Parathyroid adenoma (tissue), 2 donors: ENCODE results near the gene CCDC149.

Experiments
- H2AFZ ChIP-seq: fragments of 300-600 bp; sonication (generic); one replicate; pipeline ENCODE4 v1.7.0; 2017; ENCODE audit warnings: antibody characterized with exemption, mild to moderate bottlenecking
- H3K27ac ChIP-seq: fragments of 300-600 bp; sonication (generic); one replicate; pipeline ENCODE4 v1.7.0; 2017
- H3K27me3 ChIP-seq: fragments of 300-600 bp; sonication (generic); one replicate; pipeline ENCODE4 v1.7.0; 2017; ENCODE audit warnings: low read length; ENCODE audit not compliant: control insufficient read depth, insufficient read depth
- H3K36me3 ChIP-seq: fragments of 300-600 bp; sonication (generic); one replicate; pipeline ENCODE4 v1.7.0; 2017; ENCODE audit warnings: low read length; ENCODE audit not compliant: control insufficient read depth, insufficient read depth
- H3K4me1 ChIP-seq: fragments of 300-600 bp; sonication (generic); one replicate; pipeline ENCODE4 v1.7.0; 2017; ENCODE audit warnings: control low read depth
- H3K4me2 ChIP-seq: fragments of 300-600 bp; sonication (generic); one replicate; pipeline ENCODE4 v1.7.0; 2017; ENCODE audit warnings: low read length
- H3K4me3 ChIP-seq: fragments of 300-600 bp; sonication (generic); one replicate; pipeline ENCODE4 v1.7.0; 2017; ENCODE audit warnings: low read depth, low read length
- H3K79me2 ChIP-seq: fragments of 300-600 bp; sonication (generic); one replicate; pipeline ENCODE4 v1.7.0; 2017; ENCODE audit warnings: control low read depth
- H3K9ac ChIP-seq: fragments of 300-600 bp; sonication (generic); one replicate; pipeline ENCODE4 v1.7.0; 2017; ENCODE audit warnings: mild to moderate bottlenecking
- H3K9me3 ChIP-seq: fragments of 300-600 bp; sonication (generic); one replicate; pipeline ENCODE4 v1.7.0; 2017; ENCODE audit warnings: low read length; ENCODE audit not compliant: control insufficient read depth
- TF ChIP-seq, protein P1 (sequence below): fragments of 300-600 bp; sonication (generic); IDR thresholded peaks from one replicate; pipeline ENCODE4 v1.7.0; 2017; ENCODE audit warnings: antibody characterized with exemption, mild to moderate bottlenecking
- donor health status: primary hyperparathyroidism.

Gene CCDC149

DNA sequence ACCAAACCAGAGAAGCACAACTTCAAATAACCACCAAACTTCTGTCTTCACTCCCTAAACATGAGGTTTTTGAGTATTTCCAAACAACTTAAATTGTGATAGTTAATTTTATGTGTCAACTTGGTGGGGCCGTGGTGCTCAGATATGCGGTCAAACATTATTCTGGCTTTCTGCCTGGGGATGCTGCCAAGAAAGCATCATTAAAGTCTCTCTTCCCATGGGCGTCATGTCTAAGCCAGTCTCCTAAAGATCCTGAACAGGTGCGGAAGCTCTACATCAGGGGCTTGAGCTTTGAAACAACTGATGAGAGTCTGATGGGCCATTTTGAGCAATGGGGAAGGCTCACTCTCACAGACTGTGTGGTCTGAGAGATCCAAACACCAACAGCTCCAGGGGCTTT is 141.6 kb downstream of the CCDC149 start:
- H2AFZ ChIP-seq, result no peak overlapping the region
- TF ChIP-seq, protein P1, sequence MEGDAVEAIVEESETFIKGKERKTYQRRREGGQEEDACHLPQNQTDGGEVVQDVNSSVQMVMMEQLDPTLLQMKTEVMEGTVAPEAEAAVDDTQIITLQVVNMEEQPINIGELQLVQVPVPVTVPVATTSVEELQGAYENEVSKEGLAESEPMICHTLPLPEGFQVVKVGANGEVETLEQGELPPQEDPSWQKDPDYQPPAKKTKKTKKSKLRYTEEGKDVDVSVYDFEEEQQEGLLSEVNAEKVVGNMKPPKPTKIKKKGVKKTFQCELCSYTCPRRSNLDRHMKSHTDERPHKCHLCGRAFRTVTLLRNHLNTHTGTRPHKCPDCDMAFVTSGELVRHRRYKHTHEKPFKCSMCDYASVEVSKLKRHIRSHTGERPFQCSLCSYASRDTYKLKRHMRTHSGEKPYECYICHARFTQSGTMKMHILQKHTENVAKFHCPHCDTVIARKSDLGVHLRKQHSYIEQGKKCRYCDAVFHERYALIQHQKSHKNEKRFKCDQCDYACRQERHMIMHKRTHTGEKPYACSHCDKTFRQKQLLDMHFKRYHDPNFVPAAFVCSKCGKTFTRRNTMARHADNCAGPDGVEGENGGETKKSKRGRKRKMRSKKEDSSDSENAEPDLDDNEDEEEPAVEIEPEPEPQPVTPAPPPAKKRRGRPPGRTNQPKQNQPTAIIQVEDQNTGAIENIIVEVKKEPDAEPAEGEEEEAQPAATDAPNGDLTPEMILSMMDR, result no peak
- H3K27ac ChIP-seq, result no peak overlapping the region
- H3K27me3 ChIP-seq, result no peaks in the 10 kb centered on the region
- H3K36me3 ChIP-seq, result no peaks in the 10 kb centered on the region
- H3K4me1 ChIP-seq, result no peaks in the 10 kb centered on the region
- no peak overlapping the region for H3K4me2 ChIP-seq
- no peak overlapping the region for H3K4me3 ChIP-seq
- H3K79me2 ChIP-seq, result no peaks in the 10 kb centered on the region
- H3K9me3 ChIP-seq, result no peaks in the 10 kb centered on the region
- H3K9ac ChIP-seq, result no peak overlapping the region

DNA sequence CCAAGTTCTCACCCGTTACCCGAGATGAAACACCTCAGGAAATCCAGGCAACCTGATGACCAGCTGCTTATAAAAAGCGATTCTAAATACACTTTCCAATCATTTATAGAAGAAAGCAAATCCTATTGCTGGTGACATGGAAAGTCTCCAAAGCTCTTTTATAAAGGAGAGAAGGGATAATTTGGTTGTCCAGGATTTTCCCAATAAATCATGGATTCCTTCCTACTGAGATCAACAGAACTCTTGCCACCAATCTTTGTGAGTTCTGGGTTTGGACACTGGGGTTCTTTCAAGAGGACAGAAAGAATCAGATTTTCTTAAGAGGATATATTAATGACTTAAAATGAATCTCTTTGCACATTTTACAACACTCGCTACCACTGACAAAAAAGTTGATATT is 142.2 kb downstream of the CCDC149 start:
- Histone ChIP-seq H3K4me3 (no peak overlapping the region), H3K4me2 (no peak overlapping the region), H3K79me2 (no peaks in the 10 kb centered on the region), H3K27me3 (no peaks in the 10 kb centered on the region), H3K27ac (no peak overlapping the region), H3K4me1 (no peaks in the 10 kb centered on the region), H3K36me3 (no peaks in the 10 kb centered on the region), H3K9me3 (no peaks in the 10 kb centered on the region), H3K9ac (no peak overlapping the region), H2AFZ (no peak overlapping the region)
- TF ChIP-seq, protein P1, result no peak

DNA sequence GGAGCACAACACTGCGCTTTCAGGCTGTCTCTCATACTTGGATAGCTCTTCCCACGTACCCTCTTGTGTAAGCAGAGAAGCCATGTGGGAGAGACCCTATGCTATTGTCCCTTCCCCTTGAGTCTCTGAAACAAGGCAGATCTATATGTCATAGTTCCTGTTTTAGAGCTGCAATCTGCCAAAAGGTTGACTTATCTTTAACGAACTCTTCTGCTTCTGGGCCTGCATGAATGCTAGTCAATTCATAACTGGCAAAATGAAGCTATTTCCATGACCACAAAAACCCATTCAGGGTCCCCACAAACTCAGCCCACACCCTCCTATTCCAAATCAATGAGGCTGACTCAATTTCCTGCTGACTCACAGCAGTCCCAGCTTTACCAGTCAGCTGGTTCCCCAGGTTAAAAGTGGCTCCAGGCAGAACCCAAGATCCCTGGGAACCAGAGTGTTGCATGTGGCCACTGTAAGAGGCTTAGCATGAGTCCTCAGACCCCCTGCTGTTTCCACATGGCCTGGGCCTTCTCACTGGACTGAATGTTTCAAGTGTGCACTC is 142.7 kb downstream of the CCDC149 start:
- H3K4me3 ChIP-seq, result no peak overlapping the region
- H3K9ac ChIP-seq, result no peak overlapping the region
- no peaks in the 10 kb centered on the region for H3K36me3 ChIP-seq
- H3K27me3 ChIP-seq, result no peaks in the 10 kb centered on the region
- TF ChIP-seq, protein P1, result no peak
- no peak overlapping the region for H3K4me2 ChIP-seq
- no peak overlapping the region for H2AFZ ChIP-seq
- no peak overlapping the region for H3K27ac ChIP-seq
- no peaks in the 10 kb centered on the region for H3K4me1 ChIP-seq
- H3K9me3 ChIP-seq, result no peaks in the 10 kb centered on the region
- no peaks in the 10 kb centered on the region for H3K79me2 ChIP-seq

DNA sequence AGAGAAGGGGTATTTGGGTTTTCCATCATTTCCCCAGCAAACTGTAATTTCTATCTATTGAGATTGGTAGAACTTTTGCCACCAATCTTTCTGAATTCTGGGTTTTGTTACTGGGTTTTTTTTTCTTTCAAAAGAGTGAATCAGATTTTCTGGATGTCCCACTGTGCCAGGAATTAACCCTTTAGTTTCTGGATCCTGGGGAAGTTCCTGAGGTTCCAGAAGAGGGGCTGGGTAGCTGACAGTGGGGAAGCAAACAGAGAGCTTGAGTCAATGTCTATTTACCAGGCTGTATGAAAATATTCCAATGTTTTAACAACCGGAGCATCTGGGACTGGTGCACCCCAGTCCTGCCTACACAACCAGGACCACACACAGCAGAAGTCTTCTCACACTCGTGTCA is 143.3 kb downstream of the CCDC149 start:
- Histone ChIP-seq H3K36me3 (no peaks in the 10 kb centered on the region), H3K4me1 (peaks cover 3% of the 10 kb centered on the region), H2AFZ (no peak overlapping the region), H3K9ac (no peak overlapping the region), H3K27ac (no peak overlapping the region), H3K27me3 (no peaks in the 10 kb centered on the region), H3K4me3 (no peak overlapping the region), H3K4me2 (no peak overlapping the region), H3K79me2 (no peaks in the 10 kb centered on the region), H3K9me3 (no peaks in the 10 kb centered on the region)
- TF ChIP-seq, protein P1, result no peak

DNA sequence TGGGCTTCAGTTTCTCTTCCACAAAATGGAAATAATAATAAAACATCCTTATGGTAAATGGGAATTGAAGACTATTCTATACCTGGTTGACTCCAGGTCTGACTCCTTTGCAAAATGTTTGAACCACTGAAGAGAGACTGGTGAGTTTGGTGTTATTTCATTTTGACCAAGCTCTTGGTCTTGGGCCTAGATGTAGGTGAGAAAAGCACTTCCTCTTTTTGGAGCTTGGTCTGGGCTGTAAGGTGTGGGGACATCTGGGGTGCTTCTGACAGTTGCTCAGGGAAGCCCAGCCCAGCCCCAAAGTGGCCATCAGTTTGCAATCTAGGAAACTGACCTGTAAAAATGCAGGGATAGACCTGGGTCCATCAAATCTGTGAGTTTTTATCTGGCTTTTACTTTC is 144.2 kb downstream of the CCDC149 start:
- Histone ChIP-seq H3K4me1 (peaks cover 5% of the 10 kb centered on the region), H3K4me3 (no peak overlapping the region), H3K79me2 (no peaks in the 10 kb centered on the region), H3K4me2 (no peak overlapping the region), H3K27me3 (no peaks in the 10 kb centered on the region), H3K9ac (no peak overlapping the region), H3K9me3 (no peaks in the 10 kb centered on the region), H3K36me3 (no peaks in the 10 kb centered on the region), H2AFZ (no peak overlapping the region), H3K27ac (no peak overlapping the region)
- TF ChIP-seq, protein P1, result no peak
